GM21717 (cell line): ENCODE measurements around the gene MTA1.
A peak's percentile ranks its signal among the peaks of the same experiment; 100 is the strongest.

Experiments used
- ATAC-seq: cut with Tn5 transposase; IDR thresholded peaks from one replicate; pipeline ENCODE4 v1.9.1; 2021; ENCODE audit warnings: mild to moderate bottlenecking, moderate library complexity; ENCODE audit not compliant: unreplicated experiment

MTA1 gene

GRCh38 chr14:105386581-105387529 is 32.8 kb upstream of the MTA1 start:
- no peak for ATAC-seq

GRCh38 chr14:105387530-105387922 is 32.1 kb upstream of the MTA1 start:
- no peak for ATAC-seq

GRCh38 chr14:105388110-105388951 is 31.3 kb upstream of the MTA1 start:
- ATAC-seq, result no peak

- ATAC-seq, result no peak
Observed at GRCh38 chr14:105388976-105389375, 30.7 kb upstream of the MTA1 start.

GRCh38 chr14:105389534-105389933 is 30.1 kb upstream of the MTA1 start:
- no peak for ATAC-seq

GRCh38 chr14:105389976-105390848 is 29.4 kb upstream of the MTA1 start:
- ATAC-seq, result no peak

- ATAC-seq, result no peak
Observed at GRCh38 chr14:105390849-105391500, 28.7 kb upstream of the MTA1 start.

- no peak for ATAC-seq
Observed at GRCh38 chr14:105391541-105391940, 28.1 kb upstream of the MTA1 start.

- ATAC-seq, result no peak
Observed at GRCh38 chr14:105392131-105393090, 27.2 kb upstream of the MTA1 start.

GRCh38 chr14:105393151-105393550 is 26.5 kb upstream of the MTA1 start:
- no peak for ATAC-seq

- no peak for ATAC-seq
Observed at GRCh38 chr14:105394714-105395537, 24.7 kb upstream of the MTA1 start.

- no peak for ATAC-seq
Observed at GRCh38 chr14:105395538-105395854, 24.1 kb upstream of the MTA1 start.

- no peak for ATAC-seq
Observed at GRCh38 chr14:105397350-105397931, 22.2 kb upstream of the MTA1 start.

- ATAC-seq, result peak; percentile 72
Observed at GRCh38 chr14:105398044-105398725, 21.4 kb upstream of the MTA1 start, which contains the start of gene TEX22. TSS of gene TEX22 (plus strand) at chr14:105398538. CDS start at chr14:105399341, 803 bp downstream.

GRCh38 chr14:105398726-105399465 is 20.7 kb upstream of the MTA1 start:
- ATAC-seq, result peak; percentile 32

GRCh38 chr14:105399466-105399775 is 20.2 kb upstream of the MTA1 start:
- no peak for ATAC-seq

- no peak for ATAC-seq
Observed at GRCh38 chr14:105400016-105400415, 19.6 kb upstream of the MTA1 start.
